GM18499 (cell line): ENCODE data around the gene NHSL2.
A peak's percentile ranks its signal among the peaks of the same experiment; 100 is the strongest.
"Not testable (repeated sequence)": the region's sequence is repeated elsewhere in the genome, so short reads cannot be mapped to it uniquely, and the experiment has no call there.

Source experiments
- ATAC-seq: cut with Tn5 transposase; IDR thresholded peaks from one replicate; pipeline ENCODE4 v1.9.1; 2021; ENCODE audit warnings: moderate number of reproducible peaks; ENCODE audit not compliant: insufficient read depth, unreplicated experiment

The NHSL2 gene

DNA sequence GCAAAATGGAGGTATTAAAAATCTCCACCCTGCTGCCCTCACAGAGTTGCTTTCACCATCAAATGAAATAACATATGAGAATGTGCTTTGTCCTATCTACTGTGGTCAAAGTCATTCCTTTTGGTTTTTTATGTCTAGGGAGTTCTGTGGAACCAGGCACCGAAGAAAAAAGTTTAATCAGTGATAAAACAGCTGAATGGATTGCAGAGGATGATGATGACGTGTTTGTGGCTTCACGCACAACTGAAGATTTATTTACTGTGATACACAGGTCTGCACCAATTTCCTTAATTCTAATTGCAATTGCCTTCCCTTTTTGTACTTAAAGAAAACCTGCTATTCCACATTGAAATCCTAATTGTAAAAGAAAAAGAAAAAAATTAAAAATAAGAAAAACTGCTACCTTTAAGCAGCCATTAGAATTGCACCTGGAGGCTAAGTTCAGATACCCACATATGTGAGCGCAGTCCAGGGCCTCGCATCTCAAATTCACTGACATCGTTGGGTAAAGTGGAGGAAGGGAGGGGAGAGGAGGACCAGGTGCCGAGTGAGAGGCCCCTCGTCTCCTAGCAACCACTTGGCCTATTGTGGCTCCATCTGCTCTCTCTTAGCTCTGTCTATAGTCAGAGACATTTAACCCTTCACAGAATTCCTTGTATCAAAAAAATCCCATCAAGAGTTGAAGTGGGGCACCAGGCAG, 231.6 kb downstream of the NHSL2 start:
- ATAC-seq: no peak

DNA sequence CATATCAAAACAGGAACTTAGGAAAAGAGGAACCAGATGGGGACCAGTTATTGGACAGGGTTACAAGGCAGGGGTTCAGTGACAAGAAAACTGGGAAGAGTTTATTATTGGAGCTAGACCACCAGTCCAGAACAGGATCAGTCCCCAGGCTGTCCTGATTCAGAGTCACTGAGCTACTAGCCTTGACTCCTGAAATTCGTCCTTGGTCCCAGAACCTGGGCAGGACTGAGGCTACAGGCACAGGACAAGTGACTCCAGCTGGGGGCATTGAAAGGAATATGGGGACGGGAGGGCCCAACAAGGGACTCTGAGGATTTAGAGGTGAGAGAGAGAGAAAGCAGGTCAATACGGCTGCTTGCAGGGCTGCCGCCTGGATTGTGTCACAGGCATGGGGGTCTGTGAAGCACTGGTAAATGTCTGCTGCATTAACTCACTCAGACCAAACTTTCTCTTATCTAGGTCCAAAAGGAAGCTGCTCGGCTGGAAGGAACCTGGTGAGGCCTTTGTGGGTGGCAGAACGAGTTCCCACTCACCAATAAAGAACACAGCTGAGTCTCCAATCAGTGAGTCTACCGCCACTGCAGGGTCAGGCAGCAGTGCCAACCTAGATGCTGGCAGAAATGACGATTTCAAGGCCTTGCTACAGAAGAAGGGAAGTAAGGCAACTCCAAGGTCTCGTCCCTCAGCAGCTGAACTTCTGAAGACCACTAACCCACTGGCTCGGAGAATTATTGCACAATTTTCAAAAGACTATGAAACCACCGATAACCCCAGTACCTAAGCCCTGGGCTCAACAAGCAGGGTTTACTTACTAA, 232.4 kb downstream of the NHSL2 start:
- no peak for ATAC-seq

DNA sequence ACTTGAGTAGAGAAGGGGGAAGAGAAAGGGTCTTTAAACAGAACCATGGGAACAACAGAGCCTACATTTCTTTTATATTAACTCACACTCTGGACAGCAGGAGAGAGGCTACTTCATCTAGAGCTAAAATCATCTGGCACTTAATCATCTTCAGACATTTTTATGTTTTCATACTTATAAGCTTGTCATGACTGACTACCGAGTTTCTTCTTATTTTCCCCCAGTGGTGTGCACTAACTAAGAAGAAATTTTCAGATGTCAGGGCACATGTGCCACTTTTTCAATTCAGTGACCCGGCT, 232.9 kb downstream of the NHSL2 start:
- no peak for ATAC-seq

DNA sequence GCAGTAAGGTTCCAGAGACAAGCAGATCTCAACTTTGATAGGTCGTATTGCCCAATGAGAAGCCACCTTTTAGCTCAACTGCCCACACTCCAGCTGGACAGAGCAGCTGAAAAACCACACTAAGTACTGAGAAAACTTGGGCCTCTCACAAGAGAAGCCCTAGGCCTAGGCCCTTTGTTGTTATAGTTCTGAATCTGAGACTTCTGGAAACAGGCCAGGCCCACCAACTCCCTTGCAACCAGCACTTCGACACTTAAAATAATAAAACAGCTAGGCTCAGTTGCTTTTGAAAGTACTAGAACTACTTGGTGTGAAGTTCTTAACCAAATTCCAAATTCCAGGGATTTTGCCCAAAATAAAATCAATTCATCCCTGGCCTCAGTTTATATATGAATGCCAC, 234.5 kb downstream of the NHSL2 start:
- no peak for ATAC-seq

DNA sequence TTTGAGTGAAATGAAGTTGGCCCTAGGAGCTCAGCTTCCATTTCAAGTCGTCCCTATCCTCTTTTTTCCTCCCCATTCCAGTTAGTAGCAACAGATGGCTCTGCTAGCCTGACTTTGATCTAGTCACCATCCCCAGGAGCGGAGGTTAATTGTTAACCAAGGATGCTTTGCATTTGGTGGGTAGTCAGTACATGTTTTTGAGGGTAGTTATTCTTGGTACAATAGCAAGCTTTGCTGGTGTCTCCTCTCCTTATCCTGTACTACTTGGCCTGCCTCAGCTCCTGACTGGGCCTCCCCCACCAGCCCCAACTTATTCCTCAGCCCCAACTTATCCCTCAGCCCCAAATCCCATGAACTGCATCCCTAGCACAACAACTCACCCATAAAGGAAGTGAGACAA, 235.9 kb downstream of the NHSL2 start:
- ATAC-seq: no peak

DNA sequence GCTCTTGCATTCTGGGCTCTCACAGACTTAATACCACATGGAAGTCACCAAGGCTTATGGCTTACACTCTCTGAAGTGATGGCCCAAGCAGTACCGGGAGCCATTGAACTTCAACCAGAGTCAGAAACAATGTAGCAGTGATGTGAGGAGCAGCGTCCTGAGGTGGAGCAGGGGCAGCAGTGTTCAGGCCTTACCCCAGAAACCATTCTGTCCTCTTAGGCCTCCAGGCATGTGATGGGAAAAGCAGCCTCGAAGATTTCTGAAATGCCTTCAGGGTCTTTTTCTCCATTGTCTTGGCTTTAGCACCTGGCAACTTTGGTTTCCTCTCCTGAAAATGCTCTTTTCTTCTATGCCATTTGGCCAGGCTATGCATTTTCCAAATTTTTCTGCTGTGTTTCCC, 248.1 kb downstream of the NHSL2 start:
- no peak for ATAC-seq

DNA sequence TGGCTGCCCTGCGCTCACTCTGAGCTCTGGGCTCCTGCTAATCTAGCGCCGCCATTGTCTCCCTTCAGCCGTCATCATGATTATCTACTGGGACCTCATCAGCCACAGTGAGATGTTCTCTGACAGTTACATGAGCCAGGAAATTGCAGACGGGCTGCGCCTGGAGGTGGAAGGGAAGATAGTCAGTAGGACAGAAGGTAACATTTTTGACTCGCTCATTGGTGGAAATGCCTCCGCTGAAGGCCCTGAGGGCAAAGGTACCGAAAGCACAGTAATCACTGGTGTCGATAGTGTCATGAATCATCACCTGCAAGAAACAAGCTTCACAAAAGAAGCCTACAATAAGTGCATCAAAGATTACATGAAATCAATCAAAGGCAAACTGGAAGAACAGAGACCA, 249.1 kb downstream of the NHSL2 start:
- no peak for ATAC-seq

DNA sequence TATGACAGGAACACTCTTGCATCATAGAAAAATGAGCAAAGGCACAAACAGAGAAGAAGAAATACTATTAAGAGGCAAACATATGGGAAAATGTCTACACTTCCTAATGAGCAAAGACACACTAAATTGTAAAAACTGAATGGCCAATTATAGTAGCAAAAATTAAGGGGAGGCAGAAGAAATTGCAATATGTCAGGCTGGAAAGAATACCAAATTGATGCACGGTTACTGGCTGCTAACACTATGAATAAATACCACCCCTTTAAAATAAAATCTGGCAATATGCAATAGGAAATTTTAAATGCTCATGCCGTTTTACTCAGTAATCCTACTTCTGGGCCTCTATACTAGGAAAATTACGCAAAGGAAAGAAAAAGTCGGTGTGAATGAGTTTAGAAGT, 254.9 kb downstream of the NHSL2 start:
- ATAC-seq: no peak

DNA sequence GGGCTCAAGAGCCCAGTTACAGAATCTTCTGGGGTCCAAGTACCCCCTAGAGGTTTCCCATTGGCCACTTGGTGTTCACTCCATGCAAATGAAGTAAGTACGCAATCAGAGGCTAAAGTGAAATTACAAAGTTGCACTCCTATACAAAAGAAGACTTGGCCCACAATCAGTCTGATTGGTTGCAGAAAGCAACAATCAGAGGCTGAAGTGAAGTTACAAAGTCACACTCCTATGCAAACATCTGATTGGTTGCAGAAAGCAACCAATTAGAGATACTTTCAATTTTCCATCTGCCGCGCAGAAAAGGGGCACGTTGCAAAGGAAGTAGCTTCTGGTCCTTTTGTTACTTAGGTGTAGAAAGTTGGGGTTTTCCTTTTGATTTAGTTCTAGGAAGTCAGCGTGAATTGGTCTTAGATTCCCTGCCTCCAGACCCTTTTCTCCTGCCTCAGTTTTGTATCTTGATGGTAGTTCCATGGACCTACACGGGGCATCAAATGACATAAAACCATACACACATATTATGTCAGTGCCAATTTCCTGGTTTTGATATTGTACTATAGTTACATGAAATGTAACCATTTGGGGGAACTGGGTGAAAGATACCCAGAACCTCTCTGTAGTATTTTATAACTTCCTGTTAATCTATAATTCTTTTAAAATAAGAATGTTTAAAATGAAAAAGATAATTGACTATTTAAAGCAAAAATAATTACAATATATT, 258.5 kb downstream of the NHSL2 start:
- no peak for ATAC-seq

DNA sequence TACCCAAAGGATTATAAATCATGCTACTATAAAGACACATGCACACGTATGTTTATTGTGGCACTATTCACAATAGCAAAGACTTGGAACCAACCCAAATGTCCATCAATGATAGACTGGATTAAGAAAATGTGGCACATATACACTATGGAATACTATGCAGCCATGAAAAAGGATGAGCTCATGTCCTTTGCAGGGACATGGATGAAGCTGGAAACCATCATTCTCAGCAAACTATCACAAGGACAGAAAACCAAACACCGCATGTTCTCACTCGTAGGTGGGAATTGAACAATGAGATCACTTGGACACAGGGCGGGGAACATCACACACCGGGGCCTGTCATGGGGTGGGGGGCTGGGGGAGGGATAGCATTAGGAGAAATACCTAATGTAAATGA, 265.6 kb downstream of the NHSL2 start:
- ATAC-seq: not testable (repeated sequence)

DNA sequence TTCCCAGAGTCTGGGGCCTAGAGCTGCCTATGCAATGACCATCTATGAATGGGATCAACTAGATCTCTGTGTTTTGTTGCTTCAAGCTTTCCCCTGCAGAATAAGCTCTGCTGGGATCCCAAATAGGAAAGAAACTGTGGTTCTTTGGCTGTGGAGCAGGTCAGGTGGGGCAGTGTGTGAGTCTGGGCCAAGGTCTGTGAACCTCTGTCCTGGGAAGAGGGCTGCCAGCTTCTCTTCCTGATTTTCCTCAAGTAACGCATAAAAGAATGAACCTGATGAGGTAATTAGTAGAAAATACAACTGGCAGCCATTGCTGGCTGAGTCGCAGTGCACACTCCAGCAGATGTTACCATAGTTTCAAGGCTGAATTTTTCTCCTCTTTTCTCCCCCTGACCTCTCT, 266.3 kb downstream of the NHSL2 start:
- no peak for ATAC-seq

DNA sequence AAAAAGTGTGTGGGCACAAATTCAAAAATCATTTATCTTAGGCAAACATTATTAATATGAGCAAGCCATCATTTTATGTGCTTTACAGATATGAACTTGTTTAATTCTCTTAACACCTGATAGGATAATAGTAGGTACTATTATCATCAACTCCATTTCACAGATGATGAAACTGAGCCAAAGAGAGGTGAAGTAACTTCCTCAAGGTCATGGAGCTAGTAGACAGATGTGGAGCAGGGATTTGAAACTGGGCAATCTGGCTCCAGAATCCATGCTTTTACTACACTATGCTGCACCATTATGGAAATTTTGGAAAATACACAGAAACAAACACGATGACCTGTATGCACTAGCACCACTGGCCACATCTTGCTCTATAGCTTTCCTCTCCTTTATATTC, 269.9 kb downstream of the NHSL2 start:
- no peak for ATAC-seq

DNA sequence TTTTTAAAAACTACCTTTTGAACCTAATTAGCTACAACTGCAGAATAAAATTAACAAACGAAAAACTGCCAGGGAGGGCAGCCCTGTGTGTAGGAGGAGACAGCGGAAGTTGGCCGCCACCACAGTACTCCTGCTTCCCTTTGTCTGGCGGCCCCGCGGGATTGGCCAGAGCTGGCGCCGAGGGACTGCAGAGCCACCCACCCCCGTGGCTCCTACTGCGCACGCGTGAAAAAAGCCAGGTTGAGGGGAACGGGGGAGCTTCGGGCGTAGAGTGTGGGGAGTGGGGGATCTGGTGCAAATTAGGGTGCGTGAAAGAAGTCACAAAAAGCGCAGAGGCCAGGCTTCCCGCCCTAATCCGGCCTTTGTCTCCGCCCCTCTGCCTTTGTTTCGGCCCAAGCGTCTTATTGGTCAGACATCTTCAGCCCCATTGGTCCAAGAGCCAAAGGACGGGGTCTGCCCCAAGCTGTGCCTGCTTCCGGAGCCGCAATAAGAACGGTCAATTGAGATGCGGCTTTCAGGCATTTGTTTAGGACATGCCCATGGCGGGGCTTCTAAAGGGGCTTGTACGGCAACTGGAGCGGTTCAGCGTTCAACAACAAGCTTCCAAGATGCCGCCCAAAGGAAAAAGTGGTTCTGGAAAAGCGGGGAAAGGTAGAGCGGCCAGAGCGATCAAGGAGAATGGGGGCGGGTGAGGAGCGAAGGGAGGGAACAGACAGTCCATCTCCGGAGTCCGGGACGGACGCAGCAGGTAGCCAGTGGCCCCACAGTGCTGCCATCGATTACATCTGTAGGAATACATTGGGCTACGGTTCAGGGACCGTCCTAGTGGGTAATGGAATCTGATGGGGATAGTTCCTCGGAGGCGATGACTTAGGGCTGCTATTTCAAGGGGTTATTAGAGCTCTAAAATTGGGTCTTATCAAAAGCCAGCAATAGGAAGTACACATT, 270.8 kb downstream of the NHSL2 start, which contains the start of gene PIN4:
Gene PIN4, plus strand, starts transcription at position 580 of the 948 bp plus-strand sequence. Its CDS starts 29 bp downstream, at position 609.
- peak; percentile 90 for ATAC-seq

DNA sequence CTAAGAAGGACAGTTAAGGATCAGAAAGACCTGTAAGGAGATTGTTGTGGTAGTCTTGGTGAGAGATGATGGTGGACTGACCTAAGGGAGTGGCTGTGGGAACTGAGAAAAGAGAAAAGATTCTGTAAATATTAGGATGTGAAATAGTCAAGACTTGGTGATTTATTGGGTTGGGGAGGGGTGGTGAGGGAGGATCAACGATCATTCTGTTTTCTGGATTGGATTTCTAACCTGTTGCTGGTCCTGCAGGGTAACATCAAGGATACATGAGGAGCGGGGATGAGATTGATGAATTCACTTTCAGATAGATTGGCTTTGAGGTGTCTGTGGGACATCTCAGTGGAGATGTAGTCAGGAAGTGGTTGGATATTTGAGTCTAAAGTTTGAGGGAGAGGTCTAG, 272.3 kb downstream of the NHSL2 start:
- no peak for ATAC-seq

DNA sequence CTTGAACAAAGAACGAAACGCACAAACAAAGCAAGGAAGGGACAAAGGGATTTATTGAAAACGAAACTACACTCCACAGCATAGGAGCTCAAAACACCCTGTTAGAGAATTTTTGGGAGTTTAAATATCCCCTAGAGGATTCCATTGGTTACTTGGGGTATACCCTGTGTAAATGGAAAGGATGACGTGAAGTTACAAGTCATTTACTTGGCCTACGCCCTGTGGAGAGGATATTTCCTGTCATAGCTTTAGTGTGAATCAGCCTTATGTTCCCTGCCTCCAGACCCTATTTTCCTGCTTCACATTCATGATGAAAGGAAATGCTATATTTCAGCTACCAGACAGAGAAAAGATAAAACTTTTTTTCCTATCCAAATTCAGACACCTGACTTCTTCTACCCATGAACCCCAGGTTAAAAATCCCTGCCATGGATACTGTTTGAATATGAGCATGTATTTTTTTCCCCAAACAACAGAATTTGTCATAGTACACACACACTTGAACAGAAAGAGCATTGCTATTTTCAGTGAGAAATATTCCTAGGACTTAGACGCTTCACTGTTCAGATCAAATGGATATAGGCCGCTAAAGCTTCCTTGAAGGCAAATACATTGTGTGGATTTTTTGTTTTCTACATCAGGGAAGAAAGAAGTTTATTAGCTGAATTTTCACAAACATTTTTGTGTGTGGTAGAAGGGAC, 291.3 kb downstream of the NHSL2 start:
- ATAC-seq: no peak
